Muscle layer of duodenum (tissue), 2 donors: ENCODE results near the gene RGS11.
"Not testable (repeated sequence)": the region's sequence is repeated elsewhere in the genome, so short reads cannot be mapped to it uniquely, and the experiment has no call there.

ENCODE experiments used
- H3K27ac ChIP-seq: one replicate; pipeline ENCODE4 v1.7.0; 2013; ENCODE audit warnings: mild to moderate bottlenecking, low read length
- H3K27me3 ChIP-seq: one replicate; pipeline ENCODE4 v1.7.0; 2013; ENCODE audit warnings: low read depth, mild to moderate bottlenecking, control low read depth, low read length
- H3K36me3 ChIP-seq, 2 donors: one replicate each; pipeline ENCODE4 v1.7.0; 2013; ENCODE audit warnings: low read length in 2 of 2, control low read depth in 1 of 2, mild to moderate bottlenecking in 1 of 2; ENCODE audit not compliant: insufficient read depth in 2 of 2, control insufficient read depth in 1 of 2
- H3K4me1 ChIP-seq, 2 donors: one replicate each; pipeline ENCODE4 v1.7.0; 2013; ENCODE audit warnings: low read length in 2 of 2, mild to moderate bottlenecking in 2 of 2, control low read depth in 1 of 2, moderate library complexity in 1 of 2; ENCODE audit not compliant: insufficient read depth in 2 of 2, control insufficient read depth in 1 of 2
- H3K4me3 ChIP-seq, 2 donors: one replicate each; pipeline ENCODE4 v1.7.0; 2013; ENCODE audit warnings: low read length in 2 of 2, low read depth in 1 of 2, mild to moderate bottlenecking in 1 of 2
- H3K9me3 ChIP-seq, 2 donors: one replicate each; pipeline ENCODE4 v1.7.0; 2013; ENCODE audit warnings: low read length in 2 of 2, control low read depth in 1 of 2, mild to moderate bottlenecking in 1 of 2; ENCODE audit not compliant: control insufficient read depth in 1 of 2
- donor health status: healthy.

Gene RGS11

GRCh38 chr16:230949-231348 is 44.8 kb downstream of the RGS11 start:
- peaks cover 13 to 23% of the 10 kb centered on the region in 2 donors for H3K36me3 ChIP-seq
- no peak overlapping the region for H3K4me3 ChIP-seq
- H3K4me1 ChIP-seq, result peaks cover 0 to 18% of the 10 kb centered on the region in 2 donors
- H3K27ac ChIP-seq, result no peak overlapping the region
- H3K27me3 ChIP-seq, result no peaks in the 10 kb centered on the region
- H3K9me3 ChIP-seq, result no peaks in the 10 kb centered on the region

GRCh38 chr16:230351-230750 is 45.4 kb downstream of the RGS11 start:
- not testable (repeated sequence) for H3K27me3 ChIP-seq, H3K9me3 ChIP-seq, H3K4me3 ChIP-seq, H3K27ac ChIP-seq
- Histone ChIP-seq H3K4me1 (peaks cover 0 to 18% of the 10 kb centered on the region in 2 donors), H3K36me3 (peaks cover 17 to 27% of the 10 kb centered on the region in 2 donors)

- Histone ChIP-seq H3K4me3 (peak overlapping the region; percentile 91 to 95), H3K27ac (peak overlapping the region; percentile 79), H3K36me3 (peaks cover 19 to 22% of the 10 kb centered on the region in 2 donors), H3K4me1 (peaks cover 0 to 18% of the 10 kb centered on the region in 2 donors), H3K9me3 (no peaks in the 10 kb centered on the region), H3K27me3 (no peaks in the 10 kb centered on the region)
Observed at GRCh38 chr16:229731-230281, 45.9 kb downstream of the RGS11 start.

GRCh38 chr16:228852-229730 is 46.7 kb downstream of the RGS11 start, which contains the start of gene LUC7L:
Gene LUC7L, minus strand, starts transcription at chr16:229449. Its CDS starts 110 bp downstream, at chr16:229339.
- peak within 1 kb of the TSS; percentile 79 for H3K27ac ChIP-seq
- no peaks in the 10 kb centered on the region for H3K27me3 ChIP-seq
- H3K4me1 ChIP-seq, result peaks cover 0 to 18% of the 10 kb centered on the region in 2 donors
- H3K9me3 ChIP-seq, result no peaks in the 10 kb centered on the region
- peak within 1 kb of the TSS; percentile 91 to 95 for H3K4me3 ChIP-seq
- H3K36me3 ChIP-seq, result peaks cover 23 to 24% of the 10 kb centered on the region in 2 donors

- no peaks in the 10 kb centered on the region for H3K9me3 ChIP-seq
- H3K27me3 ChIP-seq, result no peaks in the 10 kb centered on the region
- peaks cover 26 to 32% of the 10 kb centered on the region in 2 donors for H3K36me3 ChIP-seq
- peak overlapping the region; percentile 91 to 95 for H3K4me3 ChIP-seq
- peaks cover 0 to 18% of the 10 kb centered on the region in 2 donors for H3K4me1 ChIP-seq
- H3K27ac ChIP-seq, result peak overlapping the region; percentile 79
Observed at GRCh38 chr16:228151-228851, 47.4 kb downstream of the RGS11 start.

- Histone ChIP-seq H3K27ac (no peak overlapping the region), H3K27me3 (no peaks in the 10 kb centered on the region), H3K4me3 (no peak overlapping the region), H3K36me3 (peaks cover 27 to 50% of the 10 kb centered on the region in 2 donors), H3K9me3 (no peaks in the 10 kb centered on the region), H3K4me1 (no peaks in the 10 kb centered on the region)
Observed at GRCh38 chr16:220021-220420, 55.7 kb downstream of the RGS11 start.
